ENCODE measurements around the gene SMCO1.
"Not testable (repeated sequence)": the region's sequence is repeated elsewhere in the genome, so short reads cannot be mapped to it uniquely, and the experiment has no call there.

SMCO1 gene

DNA sequence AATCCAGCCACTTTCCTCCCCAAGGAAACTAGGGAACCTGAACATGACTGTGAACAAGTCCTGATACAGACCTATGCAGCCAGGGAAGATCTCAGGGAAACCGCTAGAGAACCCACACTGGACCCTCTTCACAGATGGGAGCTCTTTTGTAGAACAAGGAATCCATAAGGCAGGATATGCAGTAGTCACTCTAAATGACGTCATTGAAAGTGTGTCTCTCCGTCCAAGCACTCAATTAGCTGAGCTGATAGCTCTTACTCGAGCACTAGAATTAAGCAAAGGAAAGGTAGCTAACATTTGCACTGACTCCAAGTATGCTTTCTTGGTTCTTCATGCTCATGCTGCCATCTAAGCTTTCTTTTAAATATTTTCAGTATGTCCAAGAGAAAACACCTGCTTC is 10.0 kb upstream of the SMCO1 start:
- no peak for ATAC-seq
- TF ChIP-seq, protein P1, sequence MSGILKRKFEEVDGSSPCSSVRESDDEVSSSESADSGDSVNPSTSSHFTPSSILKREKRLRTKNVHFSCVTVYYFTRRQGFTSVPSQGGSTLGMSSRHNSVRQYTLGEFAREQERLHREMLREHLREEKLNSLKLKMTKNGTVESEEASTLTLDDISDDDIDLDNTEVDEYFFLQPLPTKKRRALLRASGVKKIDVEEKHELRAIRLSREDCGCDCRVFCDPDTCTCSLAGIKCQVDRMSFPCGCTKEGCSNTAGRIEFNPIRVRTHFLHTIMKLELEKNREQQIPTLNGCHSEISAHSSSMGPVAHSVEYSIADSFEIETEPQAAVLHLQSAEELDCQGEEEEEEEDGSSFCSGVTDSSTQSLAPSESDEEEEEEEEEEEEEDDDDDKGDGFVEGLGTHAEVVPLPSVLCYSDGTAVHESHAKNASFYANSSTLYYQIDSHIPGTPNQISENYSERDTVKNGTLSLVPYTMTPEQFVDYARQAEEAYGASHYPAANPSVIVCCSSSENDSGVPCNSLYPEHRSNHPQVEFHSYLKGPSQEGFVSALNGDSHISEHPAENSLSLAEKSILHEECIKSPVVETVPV (CRISPR knock-in tag; IDR thresholded peaks at IDR 0.05), result no peak
- TF ChIP-seq ZC3H10 (CRISPR knock-in tag; IDR thresholded peaks at IDR 0.05) (no peak), ZNF8 (CRISPR knock-in tag; IDR thresholded peaks at IDR 0.05) (no peak)
- TF ChIP-seq, protein P2, sequence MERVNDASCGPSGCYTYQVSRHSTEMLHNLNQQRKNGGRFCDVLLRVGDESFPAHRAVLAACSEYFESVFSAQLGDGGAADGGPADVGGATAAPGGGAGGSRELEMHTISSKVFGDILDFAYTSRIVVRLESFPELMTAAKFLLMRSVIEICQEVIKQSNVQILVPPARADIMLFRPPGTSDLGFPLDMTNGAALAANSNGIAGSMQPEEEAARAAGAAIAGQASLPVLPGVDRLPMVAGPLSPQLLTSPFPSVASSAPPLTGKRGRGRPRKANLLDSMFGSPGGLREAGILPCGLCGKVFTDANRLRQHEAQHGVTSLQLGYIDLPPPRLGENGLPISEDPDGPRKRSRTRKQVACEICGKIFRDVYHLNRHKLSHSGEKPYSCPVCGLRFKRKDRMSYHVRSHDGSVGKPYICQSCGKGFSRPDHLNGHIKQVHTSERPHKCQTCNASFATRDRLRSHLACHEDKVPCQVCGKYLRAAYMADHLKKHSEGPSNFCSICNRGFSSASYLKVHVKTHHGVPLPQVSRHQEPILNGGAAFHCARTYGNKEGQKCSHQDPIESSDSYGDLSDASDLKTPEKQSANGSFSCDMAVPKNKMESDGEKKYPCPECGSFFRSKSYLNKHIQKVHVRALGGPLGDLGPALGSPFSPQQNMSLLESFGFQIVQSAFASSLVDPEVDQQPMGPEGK (CRISPR knock-in tag; IDR thresholded peaks at IDR 0.05; ENCODE audit: borderline replicate concordance), result no peak

DNA sequence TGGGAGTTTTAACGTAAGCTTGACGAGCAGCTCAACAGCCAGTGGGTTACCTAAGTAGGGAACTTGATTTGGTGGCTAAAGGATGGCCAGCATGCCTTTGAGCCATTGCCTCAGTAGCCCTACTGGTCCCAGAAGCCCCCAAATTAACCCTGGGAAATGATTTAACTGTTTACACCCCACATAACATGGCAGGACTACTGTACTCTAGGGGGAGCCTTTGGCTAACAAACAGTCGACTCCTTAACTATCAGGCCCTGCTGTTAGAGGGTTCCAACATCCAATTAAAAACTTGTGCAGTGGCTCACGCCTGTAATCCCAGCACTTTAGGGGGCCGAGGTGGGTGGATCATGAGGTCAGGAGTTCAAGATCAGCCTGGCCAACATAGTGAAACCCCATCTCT is 9.4 kb upstream of the SMCO1 start:
- TF ChIP-seq ZNF565 (CRISPR knock-in tag; conservative IDR thresholded peaks at IDR 0.05; ENCODE audit: low read depth), result no peak
- TF ChIP-seq PPARA (CRISPR knock-in tag; IDR thresholded peaks at IDR 0.05; ENCODE audit: borderline replicate concordance), result no peak
- TF ChIP-seq, protein P3, sequence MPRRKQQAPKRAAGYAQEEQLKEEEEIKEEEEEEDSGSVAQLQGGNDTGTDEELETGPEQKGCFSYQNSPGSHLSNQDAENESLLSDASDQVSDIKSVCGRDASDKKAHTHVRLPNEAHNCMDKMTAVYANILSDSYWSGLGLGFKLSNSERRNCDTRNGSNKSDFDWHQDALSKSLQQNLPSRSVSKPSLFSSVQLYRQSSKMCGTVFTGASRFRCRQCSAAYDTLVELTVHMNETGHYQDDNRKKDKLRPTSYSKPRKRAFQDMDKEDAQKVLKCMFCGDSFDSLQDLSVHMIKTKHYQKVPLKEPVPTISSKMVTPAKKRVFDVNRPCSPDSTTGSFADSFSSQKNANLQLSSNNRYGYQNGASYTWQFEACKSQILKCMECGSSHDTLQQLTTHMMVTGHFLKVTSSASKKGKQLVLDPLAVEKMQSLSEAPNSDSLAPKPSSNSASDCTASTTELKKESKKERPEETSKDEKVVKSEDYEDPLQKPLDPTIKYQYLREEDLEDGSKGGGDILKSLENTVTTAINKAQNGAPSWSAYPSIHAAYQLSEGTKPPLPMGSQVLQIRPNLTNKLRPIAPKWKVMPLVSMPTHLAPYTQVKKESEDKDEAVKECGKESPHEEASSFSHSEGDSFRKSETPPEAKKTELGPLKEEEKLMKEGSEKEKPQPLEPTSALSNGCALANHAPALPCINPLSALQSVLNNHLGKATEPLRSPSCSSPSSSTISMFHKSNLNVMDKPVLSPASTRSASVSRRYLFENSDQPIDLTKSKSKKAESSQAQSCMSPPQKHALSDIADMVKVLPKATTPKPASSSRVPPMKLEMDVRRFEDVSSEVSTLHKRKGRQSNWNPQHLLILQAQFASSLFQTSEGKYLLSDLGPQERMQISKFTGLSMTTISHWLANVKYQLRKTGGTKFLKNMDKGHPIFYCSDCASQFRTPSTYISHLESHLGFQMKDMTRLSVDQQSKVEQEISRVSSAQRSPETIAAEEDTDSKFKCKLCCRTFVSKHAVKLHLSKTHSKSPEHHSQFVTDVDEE (CRISPR knock-in tag; IDR thresholded peaks at IDR 0.05), result no peak
- no peak for TF ChIP-seq ARNTL (CRISPR knock-in tag; IDR thresholded peaks at IDR 0.05; ENCODE audit: borderline replicate concordance, low read depth)
- no peak for TF ChIP-seq ZFP30 (CRISPR knock-in tag; IDR thresholded peaks at IDR 0.05)
- no peak for TF ChIP-seq TOX (CRISPR knock-in tag; IDR thresholded peaks at IDR 0.05; ENCODE audit: borderline replicate concordance)
- TF ChIP-seq RARB (CRISPR knock-in tag; IDR thresholded peaks at IDR 0.05), result no peak
- TF ChIP-seq, protein P2 (CRISPR knock-in tag; IDR thresholded peaks at IDR 0.05; ENCODE audit: borderline replicate concordance), result no peak
- TF ChIP-seq, protein P1 (CRISPR knock-in tag; IDR thresholded peaks at IDR 0.05), result no peak
- TF ChIP-seq, protein P4, sequence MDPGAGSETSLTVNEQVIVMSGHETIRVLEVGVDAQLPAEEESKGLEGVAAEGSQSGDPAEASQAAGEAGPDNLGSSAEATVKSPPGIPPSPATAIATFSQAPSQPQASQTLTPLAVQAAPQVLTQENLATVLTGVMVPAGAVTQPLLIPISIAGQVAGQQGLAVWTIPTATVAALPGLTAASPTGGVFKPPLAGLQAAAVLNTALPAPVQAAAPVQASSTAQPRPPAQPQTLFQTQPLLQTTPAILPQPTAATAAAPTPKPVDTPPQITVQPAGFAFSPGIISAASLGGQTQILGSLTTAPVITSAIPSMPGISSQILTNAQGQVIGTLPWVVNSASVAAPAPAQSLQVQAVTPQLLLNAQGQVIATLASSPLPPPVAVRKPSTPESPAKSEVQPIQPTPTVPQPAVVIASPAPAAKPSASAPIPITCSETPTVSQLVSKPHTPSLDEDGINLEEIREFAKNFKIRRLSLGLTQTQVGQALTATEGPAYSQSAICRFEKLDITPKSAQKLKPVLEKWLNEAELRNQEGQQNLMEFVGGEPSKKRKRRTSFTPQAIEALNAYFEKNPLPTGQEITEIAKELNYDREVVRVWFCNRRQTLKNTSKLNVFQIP (CRISPR knock-in tag; IDR thresholded peaks at IDR 0.05; ENCODE audit: borderline replicate concordance, low read depth), result no peak
- TF ChIP-seq SNAI2 (CRISPR knock-in tag; IDR thresholded peaks at IDR 0.05), result no peak
- TF ChIP-seq TCF4 (CRISPR knock-in tag; IDR thresholded peaks at IDR 0.05; ENCODE audit: borderline replicate concordance), result no peak
- TF ChIP-seq ZNF8 (CRISPR knock-in tag; IDR thresholded peaks at IDR 0.05), result no peak

DNA sequence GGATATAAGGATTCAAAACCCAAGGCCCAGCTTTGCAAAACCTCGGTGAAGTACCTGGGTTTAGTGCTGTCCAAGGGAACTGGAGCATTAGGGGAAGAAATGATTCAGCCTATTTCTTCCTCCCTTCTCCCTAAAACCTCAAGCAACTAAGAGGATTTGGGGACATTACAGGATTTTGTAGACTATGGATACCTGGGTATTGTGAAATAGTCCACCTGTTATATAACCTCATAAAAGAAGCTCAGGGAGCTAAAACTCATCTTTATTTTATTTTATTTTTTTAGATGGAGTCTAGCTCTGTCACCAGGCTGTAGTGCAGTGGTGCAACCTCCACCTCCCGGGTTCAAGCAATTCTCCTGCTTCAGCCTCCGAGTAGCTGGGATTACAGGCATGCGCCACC is 8.7 kb upstream of the SMCO1 start:
- TF ChIP-seq ISL1 (CRISPR knock-in tag; IDR thresholded peaks at IDR 0.05) (no peak), TCF4 (CRISPR knock-in tag; IDR thresholded peaks at IDR 0.05; ENCODE audit: borderline replicate concordance) (no peak), PPARA (CRISPR knock-in tag; IDR thresholded peaks at IDR 0.05; ENCODE audit: borderline replicate concordance) (no peak), ZC3H10 (CRISPR knock-in tag; IDR thresholded peaks at IDR 0.05) (no peak)
- ATAC-seq, result no peak

More for the DNA sequence above, 9.4 kb upstream of the SMCO1 start:
- no peak for ATAC-seq

DNA sequence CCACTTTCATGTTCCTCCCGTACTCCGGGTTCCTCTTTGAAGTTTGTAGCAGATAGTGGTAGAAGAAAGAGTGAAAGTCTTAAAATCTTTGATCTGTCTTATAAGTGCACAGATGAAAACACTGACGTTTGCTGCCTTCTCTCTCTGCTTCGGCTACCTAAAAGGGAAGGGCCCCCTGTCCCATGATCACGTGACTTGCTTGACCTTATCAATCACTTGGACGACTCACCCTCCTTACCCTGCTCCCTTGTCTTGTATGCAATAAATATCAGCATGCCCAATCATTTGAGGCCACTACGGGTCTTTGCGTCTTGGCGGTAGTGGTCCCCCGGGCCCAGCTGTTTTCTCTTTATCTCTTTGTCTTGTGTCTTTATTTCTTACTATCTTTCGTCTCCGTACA is 6.1 kb upstream of the SMCO1 start:
- ATAC-seq, result not testable (repeated sequence)

Measured in SK-N-SH treated with all-trans-retinoic acid at 6 μM for 48 hours (cell line).